ENCODE data around the gene MYCBP. TPM values are rescaled to one million over a fixed set of nuclear protein-coding genes. Genes with fewer than 3 reads are reported as not detected.

MYCBP gene
- total RNA-seq, 1 experiment from 2014 or later, result 27.7 TPM

DNA sequence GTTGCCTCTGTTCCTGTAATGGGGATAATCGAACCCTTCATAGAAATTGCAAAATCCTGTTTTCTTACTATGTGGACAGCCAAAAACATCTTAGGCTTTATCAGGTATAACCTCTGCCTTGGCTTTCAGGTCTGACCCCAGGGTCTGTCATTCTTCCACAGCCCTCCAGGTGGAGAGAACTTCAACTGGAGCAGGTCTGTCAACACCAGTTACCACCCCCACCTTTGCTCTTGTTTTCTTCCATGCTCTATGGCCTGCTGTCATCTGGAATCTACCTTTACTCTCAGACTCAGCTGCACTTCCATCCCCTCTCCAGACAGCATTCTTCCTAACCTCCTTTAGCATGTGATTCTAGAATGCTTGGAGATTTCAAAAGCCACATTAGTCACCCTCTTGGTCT lies 18.6 kb upstream of the MYCBP start:
- no peaks in the 10 kb centered on the region for H3K36me3 Mint-ChIP-seq (ENCODE audit: insufficient read depth, unreplicated experiment)
- no TSS peak for BruUV-seq (replicated peaks)
- H3K9me3 ChIP-seq, result no peaks in the 10 kb centered on the region
- ChIA-PET CTCF (interaction anchor here (0.7 kb wide), 1 partner anchor 107 kb away, joined by 5 read pairs; no protein-coding TSS in a partner anchor), POLR2A (no interaction called here)
- no peaks in the 10 kb centered on the region for H3K27me3 ChIP-seq (replicated peaks; ENCODE audit: control insufficient read depth, insufficient read depth, low read length)
- peaks cover 6% of the 10 kb centered on the region for H3K4me1 Mint-ChIP-seq (ENCODE audit: low read depth, unreplicated experiment)
- H3K36me3 ChIP-seq (ENCODE audit: control insufficient read depth, insufficient read depth, low read length), result no peaks in the 10 kb centered on the region
- TF ChIP-seq, protein P1, sequence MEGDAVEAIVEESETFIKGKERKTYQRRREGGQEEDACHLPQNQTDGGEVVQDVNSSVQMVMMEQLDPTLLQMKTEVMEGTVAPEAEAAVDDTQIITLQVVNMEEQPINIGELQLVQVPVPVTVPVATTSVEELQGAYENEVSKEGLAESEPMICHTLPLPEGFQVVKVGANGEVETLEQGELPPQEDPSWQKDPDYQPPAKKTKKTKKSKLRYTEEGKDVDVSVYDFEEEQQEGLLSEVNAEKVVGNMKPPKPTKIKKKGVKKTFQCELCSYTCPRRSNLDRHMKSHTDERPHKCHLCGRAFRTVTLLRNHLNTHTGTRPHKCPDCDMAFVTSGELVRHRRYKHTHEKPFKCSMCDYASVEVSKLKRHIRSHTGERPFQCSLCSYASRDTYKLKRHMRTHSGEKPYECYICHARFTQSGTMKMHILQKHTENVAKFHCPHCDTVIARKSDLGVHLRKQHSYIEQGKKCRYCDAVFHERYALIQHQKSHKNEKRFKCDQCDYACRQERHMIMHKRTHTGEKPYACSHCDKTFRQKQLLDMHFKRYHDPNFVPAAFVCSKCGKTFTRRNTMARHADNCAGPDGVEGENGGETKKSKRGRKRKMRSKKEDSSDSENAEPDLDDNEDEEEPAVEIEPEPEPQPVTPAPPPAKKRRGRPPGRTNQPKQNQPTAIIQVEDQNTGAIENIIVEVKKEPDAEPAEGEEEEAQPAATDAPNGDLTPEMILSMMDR (IDR thresholded peaks at IDR 0.05; ENCODE audit: insufficient read depth in 1 of 2, low read depth in 1 of 2, low read length in 1 of 2, severe bottlenecking in 1 of 2, unreplicated experiment in 1 of 2), result peak in 1 of 2 experiments; percentile 32
- H3K4me3 Mint-ChIP-seq (ENCODE audit: unreplicated experiment), result no peak overlapping the region
- no peaks in the 10 kb centered on the region for H3K9me3 Mint-ChIP-seq (ENCODE audit: unreplicated experiment)
- no peak overlapping the region for H3K27ac Mint-ChIP-seq (ENCODE audit: unreplicated experiment)
- H3K4me3 ChIP-seq (ENCODE audit: low read depth, low read length), result no peak overlapping the region
- DNase-seq, result peak; percentile 36 to 43
- intact Hi-C loops (cut with micrococcal nuclease; ENCODE audit: unreplicated experiment), result no loop called here
- H3K27me3 Mint-ChIP-seq (ENCODE audit: insufficient read depth, unreplicated experiment), result no peaks in the 10 kb centered on the region
- no peaks in the 10 kb centered on the region for H3K4me1 ChIP-seq

DNA sequence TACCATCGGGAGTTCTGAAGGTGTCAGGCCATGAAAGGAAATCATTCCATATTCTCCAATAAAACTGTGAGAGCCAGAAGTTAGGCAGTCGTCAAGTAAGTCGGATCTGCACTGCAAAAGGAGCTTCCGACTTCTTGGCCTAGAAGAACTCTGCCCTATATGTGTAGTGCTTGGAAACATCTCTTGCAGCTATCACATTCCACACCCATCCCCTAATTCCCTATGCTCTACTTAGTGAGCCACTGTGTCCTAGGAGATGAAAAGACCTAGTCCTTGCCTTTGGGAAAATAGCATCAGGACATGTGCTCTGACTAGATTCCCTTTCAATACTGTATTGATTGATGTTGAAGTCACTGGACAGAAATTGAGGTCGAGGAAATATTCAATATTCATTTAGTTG lies 16.4 kb upstream of the MYCBP start:
- Mint-ChIP-seq H3K9me3 (ENCODE audit: unreplicated experiment) (no peaks in the 10 kb centered on the region), H3K27me3 (ENCODE audit: insufficient read depth, unreplicated experiment) (no peaks in the 10 kb centered on the region), H3K4me1 (ENCODE audit: low read depth, unreplicated experiment) (peaks cover 6% of the 10 kb centered on the region), H3K27ac (ENCODE audit: unreplicated experiment) (no peak overlapping the region), H3K36me3 (ENCODE audit: insufficient read depth, unreplicated experiment) (no peaks in the 10 kb centered on the region), H3K4me3 (ENCODE audit: unreplicated experiment) (no peak overlapping the region)
- POLR2A ChIA-PET, result no interaction called here
- no peak for DNase-seq
- H3K9me3 ChIP-seq, result no peaks in the 10 kb centered on the region
- intact Hi-C loops (cut with micrococcal nuclease; ENCODE audit: unreplicated experiment), result no loop called here
- no peaks in the 10 kb centered on the region for H3K27me3 ChIP-seq (replicated peaks; ENCODE audit: control insufficient read depth, insufficient read depth, low read length)
- H3K4me3 ChIP-seq (ENCODE audit: low read depth, low read length), result no peak overlapping the region
- H3K4me1 ChIP-seq, result no peaks in the 10 kb centered on the region
- TF ChIP-seq, protein P1 (IDR thresholded peaks at IDR 0.05; ENCODE audit: insufficient read depth in 1 of 2, low read depth in 1 of 2, low read length in 1 of 2, severe bottlenecking in 1 of 2, unreplicated experiment in 1 of 2), result no peak
- CTCF ChIA-PET, result no interaction called here
- H3K36me3 ChIP-seq (ENCODE audit: control insufficient read depth, insufficient read depth, low read length), result no peaks in the 10 kb centered on the region
- no TSS peak for BruUV-seq (replicated peaks)

DNA sequence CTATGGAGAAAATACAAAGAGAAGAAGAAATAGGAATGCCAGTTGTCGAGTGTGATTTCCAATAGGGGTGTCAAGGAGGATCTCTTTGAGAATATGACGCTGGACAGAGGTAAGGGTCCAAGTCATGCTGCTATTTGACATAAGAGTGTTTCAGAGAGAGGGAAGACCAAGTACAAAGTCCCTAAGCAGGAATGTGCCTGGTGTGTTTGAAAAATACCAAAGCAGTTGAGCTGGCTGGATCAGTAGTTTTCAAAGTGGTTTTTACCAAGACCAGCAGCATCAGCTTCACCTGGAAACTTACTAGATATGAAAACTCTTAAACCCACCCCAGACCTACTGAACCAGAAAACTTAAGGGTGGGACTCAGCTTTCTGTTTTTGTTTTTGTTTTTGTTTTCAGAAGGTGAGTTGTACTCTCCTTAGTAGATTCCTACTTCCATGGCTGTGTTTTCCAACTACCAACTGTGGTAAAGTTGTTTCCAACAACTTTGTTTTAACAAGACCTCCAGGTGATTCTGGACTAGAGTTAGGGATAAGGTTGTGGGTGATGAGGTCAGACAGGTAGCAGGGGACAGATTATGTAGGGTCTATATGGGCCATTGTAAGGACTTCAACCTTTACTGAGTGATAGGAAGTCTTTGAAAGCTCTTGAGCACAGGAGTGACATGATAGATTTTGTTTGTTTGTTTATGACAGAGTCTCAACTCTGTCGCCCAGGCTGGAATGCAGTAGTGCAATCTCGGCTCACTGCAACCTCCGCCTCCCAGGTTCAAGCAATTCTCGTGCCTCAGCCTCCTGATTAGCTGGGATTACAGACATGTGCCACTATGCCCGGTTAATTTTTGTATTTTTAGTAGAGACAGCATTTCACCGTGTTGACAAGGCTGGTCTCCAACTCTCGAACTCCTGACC lies 15.5 kb upstream of the MYCBP start:
- intact Hi-C loops (cut with micrococcal nuclease; ENCODE audit: unreplicated experiment), result no loop called here
- DNase-seq, result no peak
- H3K36me3 Mint-ChIP-seq (ENCODE audit: insufficient read depth, unreplicated experiment), result no peaks in the 10 kb centered on the region
- TF ChIP-seq, protein P1 (IDR thresholded peaks at IDR 0.05; ENCODE audit: insufficient read depth in 1 of 2, low read depth in 1 of 2, low read length in 1 of 2, severe bottlenecking in 1 of 2, unreplicated experiment in 1 of 2), result no peak
- Histone ChIP-seq H3K4me1 (no peaks in the 10 kb centered on the region), H3K27me3 (replicated peaks; ENCODE audit: control insufficient read depth, insufficient read depth, low read length) (no peaks in the 10 kb centered on the region), H3K36me3 (ENCODE audit: control insufficient read depth, insufficient read depth, low read length) (no peaks in the 10 kb centered on the region), H3K4me3 (ENCODE audit: low read depth, low read length) (no peak overlapping the region), H3K9me3 (no peaks in the 10 kb centered on the region)
- no peaks in the 10 kb centered on the region for H3K27me3 Mint-ChIP-seq (ENCODE audit: insufficient read depth, unreplicated experiment)
- POLR2A ChIA-PET, result no interaction called here
- CTCF ChIA-PET, result interaction anchor here (0.6 kb wide), 1 partner anchor 972 kb away, joined by 3 read pairs; no protein-coding TSS in a partner anchor
- peaks cover 6% of the 10 kb centered on the region for H3K4me1 Mint-ChIP-seq (ENCODE audit: low read depth, unreplicated experiment)
- H3K27ac Mint-ChIP-seq (ENCODE audit: unreplicated experiment), result no peak overlapping the region
- H3K4me3 Mint-ChIP-seq (ENCODE audit: unreplicated experiment), result no peak overlapping the region
- no TSS peak for BruUV-seq (replicated peaks)
- H3K9me3 Mint-ChIP-seq (ENCODE audit: unreplicated experiment), result no peaks in the 10 kb centered on the region
